GM19372 (cell line): ENCODE measurements around the gene RGS21.

Experiments used
- ATAC-seq: cut with Tn5 transposase; IDR thresholded peaks from one replicate; pipeline ENCODE4 v1.9.1; 2021; ENCODE audit warnings: mild to moderate bottlenecking, low read depth, moderate library complexity; ENCODE audit not compliant: unreplicated experiment

Gene RGS21

DNA sequence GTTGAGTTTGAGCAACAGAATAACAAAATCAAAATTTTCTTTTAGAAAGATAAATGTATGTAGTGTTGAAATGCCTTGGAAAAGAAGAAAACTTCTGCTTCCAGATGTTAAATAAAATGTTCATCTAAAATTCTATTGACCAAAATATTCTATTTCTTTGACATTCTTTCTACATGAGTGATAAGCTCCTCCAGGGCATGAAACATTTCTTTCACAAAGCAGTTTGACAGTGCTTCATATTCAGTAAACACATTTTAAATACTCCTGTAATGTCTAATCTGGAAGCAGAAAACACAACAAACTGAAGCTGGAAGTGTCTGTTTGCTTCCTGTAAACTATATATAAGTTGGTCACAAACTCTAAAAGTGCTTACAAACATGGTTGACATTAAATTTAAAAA, 61.5 kb downstream of the RGS21 start:
- no peak for ATAC-seq

DNA sequence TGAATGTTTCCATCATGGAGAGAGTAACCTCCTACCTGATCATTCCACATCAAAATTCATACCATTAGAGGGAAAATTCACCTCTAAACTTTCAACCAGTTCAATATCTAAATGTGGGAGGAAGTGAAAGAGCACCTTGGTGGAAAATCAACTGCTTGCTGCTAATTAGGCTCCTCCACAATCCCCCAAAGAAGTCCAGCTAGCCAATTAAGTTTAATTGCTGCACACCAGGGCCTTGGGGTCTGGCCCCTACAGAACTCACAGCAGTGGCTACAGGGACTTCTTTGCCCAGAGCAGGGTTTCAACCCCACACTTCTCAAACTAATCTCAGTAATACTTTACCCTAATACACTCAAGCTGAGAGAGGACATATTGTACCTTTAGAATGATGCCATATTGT, 62.1 kb downstream of the RGS21 start:
- no peak for ATAC-seq

DNA sequence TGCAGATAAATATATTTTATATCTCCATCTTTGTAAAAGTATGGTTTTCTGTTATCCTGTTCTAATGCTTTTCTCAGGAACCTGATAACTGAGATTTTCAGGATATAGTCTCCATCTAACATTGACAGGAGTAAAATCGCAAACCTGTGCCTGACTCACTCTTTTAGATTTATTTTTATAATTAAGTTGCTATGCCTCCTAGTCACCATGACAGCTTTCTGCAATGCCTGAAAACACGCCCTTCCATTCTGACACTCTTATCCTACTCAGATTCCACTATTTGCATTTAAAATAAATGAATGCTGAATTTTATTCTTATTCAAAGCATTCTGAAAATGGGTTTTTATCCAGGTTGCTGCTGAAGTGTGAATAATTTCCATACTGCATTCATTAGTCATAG, 62.8 kb downstream of the RGS21 start:
- ATAC-seq: no peak

DNA sequence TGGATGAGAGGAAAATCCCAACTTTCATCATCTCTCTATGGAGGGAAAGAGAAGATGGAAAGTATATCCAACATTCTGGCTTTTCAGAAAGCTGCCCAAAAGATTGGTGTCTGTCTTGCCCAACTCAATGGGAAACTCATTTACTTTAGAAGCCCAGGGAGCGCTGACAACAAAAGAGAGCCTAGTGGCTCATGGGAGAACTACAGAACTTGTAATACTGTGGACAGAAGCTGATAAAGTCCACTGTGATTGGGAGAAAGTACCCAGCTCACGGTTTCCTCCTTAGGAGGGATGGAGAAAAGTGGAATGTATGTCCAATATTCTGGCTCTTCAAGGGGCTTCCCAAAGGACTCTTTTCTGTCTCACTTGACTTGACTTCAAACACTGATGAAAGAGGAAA, 66.0 kb downstream of the RGS21 start:
- ATAC-seq: no peak

DNA sequence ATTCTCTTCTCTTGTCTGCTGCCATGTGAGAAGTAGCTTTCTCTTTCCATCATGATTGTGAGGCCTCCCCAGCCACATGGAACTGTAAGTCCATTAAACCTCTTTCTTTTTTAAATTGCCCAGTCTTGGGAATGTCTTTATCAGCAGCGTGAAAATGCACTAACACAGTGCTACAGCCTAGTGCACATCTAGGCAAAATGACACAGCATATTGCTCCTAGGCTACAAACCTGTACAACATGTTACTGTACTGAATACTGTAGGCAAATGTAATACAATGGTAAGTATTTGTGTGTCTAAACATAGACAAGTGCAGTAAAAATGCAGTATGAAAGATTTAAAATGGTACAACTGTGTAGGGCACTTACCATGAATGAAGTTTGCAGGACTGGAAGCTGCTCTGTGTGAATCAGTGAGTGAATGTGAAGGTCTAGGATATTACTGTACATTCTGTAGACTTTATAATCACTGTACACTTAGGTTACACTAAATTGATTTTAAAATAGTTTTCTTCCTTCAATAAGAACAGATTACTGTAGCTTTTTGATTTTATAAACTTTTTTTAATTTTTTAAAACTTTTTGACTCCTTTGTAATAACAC, 69.4 kb downstream of the RGS21 start:
- no peak for ATAC-seq

DNA sequence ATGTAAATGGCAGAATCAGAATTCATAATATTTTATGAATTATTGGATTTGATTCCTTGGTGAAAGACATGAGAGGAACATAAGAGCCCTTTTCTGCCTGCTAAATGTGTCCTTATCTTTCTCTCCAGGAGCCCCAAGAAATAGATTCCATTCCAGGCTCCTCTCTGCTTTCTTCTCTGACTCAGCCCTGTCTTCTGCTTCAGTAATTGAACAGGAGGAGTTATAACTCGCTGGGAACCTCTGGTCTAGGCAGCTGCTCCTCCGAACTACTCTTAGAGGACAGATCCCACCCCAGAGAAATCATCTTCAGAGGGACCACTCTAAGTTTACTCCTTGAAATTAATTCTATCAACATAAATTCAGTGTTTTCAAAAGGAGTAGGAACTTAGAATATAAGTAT, 78.4 kb downstream of the RGS21 start:
- no peak for ATAC-seq

DNA sequence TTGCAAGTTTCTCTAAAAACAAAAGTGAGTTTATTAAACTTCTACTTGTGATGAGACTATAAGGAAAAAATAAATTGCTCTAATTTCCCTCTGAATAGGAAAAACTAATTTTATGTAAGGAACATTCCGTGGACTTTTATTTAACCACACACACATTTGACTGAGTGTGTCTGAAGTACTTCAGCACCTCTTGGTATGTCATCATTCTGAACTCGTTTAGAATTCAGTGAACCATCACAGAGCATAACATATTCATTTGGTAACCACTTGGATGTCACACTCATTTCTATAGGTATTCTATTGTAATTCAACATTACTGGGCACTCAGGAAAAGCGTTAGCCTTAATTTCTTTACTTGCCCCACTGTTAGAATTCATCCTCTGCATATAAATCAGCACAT, 79.1 kb downstream of the RGS21 start:
- no peak for ATAC-seq

DNA sequence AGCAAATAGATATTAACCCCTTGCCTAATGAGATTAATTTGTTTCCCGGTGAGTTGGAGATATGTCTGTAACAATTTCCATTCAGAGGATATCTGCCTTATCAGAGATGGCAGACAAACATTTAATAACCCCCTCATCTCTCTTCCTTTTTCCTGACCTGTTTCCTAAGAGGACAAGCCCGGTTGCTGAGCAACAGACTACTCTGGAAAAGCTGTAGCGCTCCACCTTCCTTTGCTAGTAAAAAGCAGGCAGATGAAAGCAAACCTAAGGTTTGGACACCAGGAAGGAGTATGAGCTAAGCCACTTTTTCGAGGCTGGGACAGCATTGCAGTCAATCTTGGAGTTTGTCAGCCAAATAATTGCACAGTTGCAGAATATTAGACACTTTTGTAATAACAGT, 82.4 kb downstream of the RGS21 start:
- ATAC-seq: no peak

DNA sequence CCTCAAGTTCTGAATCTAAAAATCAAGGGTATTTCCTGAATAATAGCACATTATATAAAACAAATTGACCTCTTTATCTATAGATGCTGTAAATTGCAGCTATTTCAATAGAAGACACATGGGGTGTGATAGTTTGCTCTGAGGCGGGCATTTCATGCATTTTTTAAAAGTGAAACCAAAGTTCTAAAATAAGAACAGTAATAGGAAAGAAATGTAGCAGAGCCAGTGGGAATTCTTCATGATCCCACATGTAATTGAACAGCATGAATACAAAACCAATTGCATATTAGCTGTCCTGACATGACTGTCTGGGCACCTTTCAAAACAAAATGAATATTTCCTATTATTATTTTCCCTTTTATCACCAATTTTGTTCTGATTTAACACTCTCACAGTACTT, 85.0 kb downstream of the RGS21 start:
- ATAC-seq: no peak

DNA sequence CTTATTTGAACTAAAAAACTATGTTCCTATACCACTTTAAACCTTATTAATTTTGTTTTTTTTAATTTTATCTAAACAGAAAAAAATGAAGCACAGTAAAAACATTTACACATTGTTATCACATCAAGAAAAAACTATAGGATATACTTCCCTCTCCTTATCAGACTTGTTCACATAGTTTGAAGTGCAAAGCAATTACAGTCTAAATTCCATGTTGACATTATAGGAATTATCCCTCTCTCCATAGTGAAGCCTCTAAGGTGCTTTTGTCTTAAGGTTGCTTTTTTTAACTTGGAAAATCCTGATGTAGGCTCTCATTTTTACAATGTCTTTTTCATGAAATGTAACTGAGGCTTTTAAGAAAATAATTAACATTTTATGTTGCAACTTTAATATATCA, 85.8 kb downstream of the RGS21 start:
- ATAC-seq: no peak

DNA sequence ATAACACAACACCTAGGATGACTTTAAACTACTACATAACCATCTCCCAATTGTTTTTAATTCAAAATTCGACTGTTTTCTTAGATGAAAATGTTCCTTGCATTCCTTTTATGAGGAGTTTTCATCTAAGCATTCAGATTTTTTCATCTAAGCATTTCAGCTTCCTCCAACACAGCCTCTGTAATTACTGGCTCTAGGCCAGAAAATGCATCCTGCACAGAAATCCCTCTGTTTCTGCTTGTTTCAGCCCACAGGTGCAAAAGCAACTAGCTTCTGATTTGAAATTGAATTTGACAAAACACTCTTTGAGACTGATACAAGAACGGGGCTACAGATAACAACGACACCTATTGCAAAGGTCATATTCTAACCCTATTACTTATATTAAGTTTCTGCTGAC, 90.4 kb downstream of the RGS21 start:
- ATAC-seq: no peak
